Prostate gland (tissue), 2 donors: ENCODE results near the gene NOB1.

ENCODE experiments used
- CTCF ChIP-seq, 4 experiments: fragments of 200-600 bp in 2 of 4; fragments of 450-650 bp in 2 of 4; sonication (generic) in 2 of 4; IDR thresholded peaks; 1 replicate in 3 of 4; 2 replicates in 1 of 4; pipeline ENCODE4 v1.5.1; 2016 to 2019; ENCODE audit warnings: antibody characterized with exemption in 4 of 4, mild to moderate bottlenecking in 2 of 4, moderate library complexity in 2 of 4
- POLR2A ChIP-seq: fragments of 450-650 bp; IDR thresholded peaks from one replicate; pipeline ENCODE4 v1.6.1; 2016; ENCODE audit warnings: antibody characterized with exemption, mild to moderate bottlenecking

GRCh38 chr16:69771651-69771967 lies 16.9 kb upstream of the NOB1 start:
- TF ChIP-seq CTCF (IDR thresholded peaks at IDR 0.05) (no peak), POLR2A (no peak)
